ENCODE results near the gene EDAR. TPM values are rescaled to one million over a fixed set of nuclear protein-coding genes. Genes with fewer than 3 reads are reported as not detected.

EDAR gene
- total RNA-seq, 1 donor from 2014 or later: not detected

- peaks cover 7% of the 10 kb centered on the region for H3K4me1 Mint-ChIP-seq
- no peak for DNase-seq (ENCODE audit: low read depth, low spot score)
- no peaks in the 10 kb centered on the region for H3K36me3 Mint-ChIP-seq (ENCODE audit: low read depth)
- no peak overlapping the region for H3K27ac Mint-ChIP-seq (ENCODE audit: unreplicated experiment)
- no peak for TF ChIP-seq CTCF (conservative IDR thresholded peaks at IDR 0.05)
- H3K27me3 Mint-ChIP-seq (ENCODE audit: low read depth): no peaks in the 10 kb centered on the region
- no peak overlapping the region for H3K4me3 Mint-ChIP-seq
- no peaks in the 10 kb centered on the region for H3K9me3 Mint-ChIP-seq
Observed at GRCh38 chr2:108940156-108940555, 48.9 kb downstream of the EDAR start.

GRCh38 chr2:108938077-108938710 is 50.8 kb downstream of the EDAR start:
- H3K9me3 Mint-ChIP-seq: no peaks in the 10 kb centered on the region
- H3K4me3 Mint-ChIP-seq: no peak overlapping the region
- no peak overlapping the region for H3K27ac Mint-ChIP-seq (ENCODE audit: unreplicated experiment)
- peaks cover 10% of the 10 kb centered on the region for H3K4me1 Mint-ChIP-seq
- no peak for TF ChIP-seq CTCF (conservative IDR thresholded peaks at IDR 0.05)
- H3K36me3 Mint-ChIP-seq (ENCODE audit: low read depth): no peaks in the 10 kb centered on the region
- DNase-seq (ENCODE audit: low read depth, low spot score): no peak
- no peaks in the 10 kb centered on the region for H3K27me3 Mint-ChIP-seq (ENCODE audit: low read depth)

- Mint-ChIP-seq H3K27ac (ENCODE audit: unreplicated experiment) (no peak overlapping the region), H3K4me3 (no peak overlapping the region)
Observed at GRCh38 chr2:108937367-108938017, 51.5 kb downstream of the EDAR start.

GRCh38 chr2:108936866-108937265 is 52.2 kb downstream of the EDAR start:
- no peaks in the 10 kb centered on the region for H3K9me3 Mint-ChIP-seq
- no peak for TF ChIP-seq CTCF (conservative IDR thresholded peaks at IDR 0.05)
- no peak overlapping the region for H3K4me3 Mint-ChIP-seq
- H3K4me1 Mint-ChIP-seq: peaks cover 10% of the 10 kb centered on the region
- H3K27me3 Mint-ChIP-seq (ENCODE audit: low read depth): peaks cover 2% of the 10 kb centered on the region
- no peaks in the 10 kb centered on the region for H3K36me3 Mint-ChIP-seq (ENCODE audit: low read depth)
- no peak for DNase-seq (ENCODE audit: low read depth, low spot score)
- no peak overlapping the region for H3K27ac Mint-ChIP-seq (ENCODE audit: unreplicated experiment)

More at GRCh38 chr2:108937367-108938017, 51.5 kb downstream of the EDAR start:
- Mint-ChIP-seq H3K4me1 (peaks cover 10% of the 10 kb centered on the region), H3K27me3 (ENCODE audit: low read depth) (peaks cover 2% of the 10 kb centered on the region), H3K36me3 (ENCODE audit: low read depth) (no peaks in the 10 kb centered on the region), H3K9me3 (no peaks in the 10 kb centered on the region)
- DNase-seq (ENCODE audit: low read depth, low spot score): no peak
- no peak for TF ChIP-seq CTCF (conservative IDR thresholded peaks at IDR 0.05)

GRCh38 chr2:108936076-108936864 is 52.8 kb downstream of the EDAR start:
- Mint-ChIP-seq H3K27ac (ENCODE audit: unreplicated experiment) (no peak overlapping the region), H3K36me3 (ENCODE audit: low read depth) (no peaks in the 10 kb centered on the region), H3K9me3 (no peaks in the 10 kb centered on the region), H3K27me3 (ENCODE audit: low read depth) (peaks cover 2% of the 10 kb centered on the region), H3K4me3 (no peak overlapping the region), H3K4me1 (peaks cover 10% of the 10 kb centered on the region)
- no peak for DNase-seq (ENCODE audit: low read depth, low spot score)
- TF ChIP-seq CTCF (conservative IDR thresholded peaks at IDR 0.05): no peak

All from neural crest cell (in vitro differentiated cells).